ENCODE measurements around the gene TUBAL3. TPM values are rescaled to one million over a fixed set of nuclear protein-coding genes. Genes with fewer than 3 reads are reported as not detected.

TUBAL3 gene
- polyA plus RNA-seq, 12 donors = 0.07 to 6.0 (median 0.14) TPM; not detected in 5

Other genes with a start within 250 kb of the TUBAL3 start
- under 1 TPM in 1 of 12 donors, not detected in 11; 0.26 TPM for gene AKR1C8, start 219.7 kb downstream of the TUBAL3 start, polyA plus RNA-seq (ENCODE audit: insufficient read length in 12 of 12)
- gene AKR1C4, start 208.0 kb downstream of the TUBAL3 start, polyA plus RNA-seq (ENCODE audit: insufficient read length in 12 of 12) = not detected
- gene UCN3, start 39.9 kb downstream of the TUBAL3 start, polyA plus RNA-seq (ENCODE audit: insufficient read length in 12 of 12) = not detected
- gene NET1, start 7.7 kb upstream of the TUBAL3 start, polyA plus RNA-seq (ENCODE audit: insufficient read length in 12 of 12) = 100 to 1,000 TPM in 9 of 12 donors, 10 to 100 TPM in 2, not detected in 1; 85.1 to 139 (median 111) TPM
- gene CALML5, start 94.7 kb upstream of the TUBAL3 start, polyA plus RNA-seq (ENCODE audit: insufficient read length in 12 of 12) = 1 to 10 TPM in 2 of 12 donors, under 1 TPM in 1, not detected in 9; 0.94 to 4.9 (median 4.6) TPM
- under 1 TPM in 10 of 12 donors, not detected in 2; 0.18 to 0.50 (median 0.33) TPM for gene CALML3, start 120.1 kb upstream of the TUBAL3 start, polyA plus RNA-seq (ENCODE audit: insufficient read length in 12 of 12)

Data from muscle of arm (tissue), 12 donors.